Fibroblast of gingiva (primary cell): ENCODE results near the gene LSP1.

ENCODE experiments used
- DNase-seq: peaks from one replicate; pipeline ENCODE4 v3.0.0-alpha.2; 2011; ENCODE audit warnings: low read depth

Gene LSP1

GRCh38 chr11:1837171-1838076 is 15.5 kb upstream of the LSP1 start:
- DNase-seq, result peak; percentile 22

GRCh38 chr11:1838077-1838425 is 14.8 kb upstream of the LSP1 start:
- no peak for DNase-seq

- DNase-seq, result no peak
Measured at GRCh38 chr11:1838426-1839144, 14.3 kb upstream of the LSP1 start, which contains the start of gene TNNI2. TNNI2 (plus strand) TSS chr11:1838981; CDS start chr11:1839697, 716 bp downstream.

- DNase-seq, result no peak
Measured at GRCh38 chr11:1839204-1839923, 13.5 kb upstream of the LSP1 start.

GRCh38 chr11:1839924-1840779 is 12.7 kb upstream of the LSP1 start:
- no peak for DNase-seq

- no peak for DNase-seq
Measured at GRCh38 chr11:1840780-1841480, 12.0 kb upstream of the LSP1 start.

- DNase-seq, result no peak
Measured at GRCh38 chr11:1841511-1842148, 11.3 kb upstream of the LSP1 start.

- DNase-seq, result no peak
Measured at GRCh38 chr11:1842149-1843097, 10.5 kb upstream of the LSP1 start.

GRCh38 chr11:1843098-1843473 is 9.8 kb upstream of the LSP1 start:
- DNase-seq, result no peak

GRCh38 chr11:1843796-1844195 is 9.1 kb upstream of the LSP1 start:
- DNase-seq, result no peak

- no peak for DNase-seq
Measured at GRCh38 chr11:1844221-1845094, 8.4 kb upstream of the LSP1 start.

- no peak for DNase-seq
Measured at GRCh38 chr11:1845095-1845429, 7.8 kb upstream of the LSP1 start.

GRCh38 chr11:1845561-1846452 is 7.1 kb upstream of the LSP1 start:
- no peak for DNase-seq

GRCh38 chr11:1846453-1846932 is 6.4 kb upstream of the LSP1 start:
- no peak for DNase-seq

- DNase-seq, result no peak
Measured at GRCh38 chr11:1847006-1847735, 5.7 kb upstream of the LSP1 start.

- DNase-seq, result no peak
Measured at GRCh38 chr11:1847926-1848639, 4.8 kb upstream of the LSP1 start.
